ENCODE measurements around the gene TMEM61. TPM values are rescaled to one million over a fixed set of nuclear protein-coding genes. Genes with fewer than 3 reads are reported as not detected.

The TMEM61 gene
- total RNA-seq, 2 donors from 2014 or later, result 0.24 to 0.27 TPM

DNA sequence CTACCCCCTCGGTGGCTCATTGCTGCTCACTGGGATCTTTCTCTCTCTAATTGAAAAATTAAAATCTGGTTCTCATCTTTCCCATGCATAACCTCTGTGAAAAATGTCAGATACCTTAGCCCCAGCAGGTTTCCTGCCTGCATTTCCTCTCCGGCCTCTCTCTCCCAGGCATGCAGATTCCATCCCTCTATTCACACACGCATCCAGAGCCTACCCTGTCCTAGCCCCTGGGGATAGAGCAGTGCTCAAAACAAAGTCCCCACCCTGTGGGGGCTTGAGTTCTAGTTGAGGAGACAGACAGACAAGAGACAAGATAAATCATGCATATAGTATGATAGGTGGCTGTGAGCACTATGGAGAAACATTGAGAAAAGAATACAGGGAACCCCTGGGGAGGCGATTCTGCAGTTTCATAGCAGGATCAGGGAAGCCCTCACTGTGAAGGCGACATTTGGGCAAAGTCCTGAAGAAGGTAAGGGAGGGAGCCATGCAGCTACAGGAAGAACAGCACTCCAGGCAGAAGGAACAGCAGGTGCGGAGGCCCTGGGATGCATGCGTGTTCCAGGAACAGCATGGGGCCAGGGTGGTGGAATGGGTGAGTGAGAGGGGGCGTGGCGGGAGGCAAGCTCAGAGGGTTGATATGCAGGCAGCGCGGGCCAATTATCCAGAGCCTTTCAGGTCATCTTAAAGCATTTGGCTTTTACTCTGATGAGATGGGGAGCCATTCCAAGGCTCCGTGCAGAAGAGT, 14.8 kb downstream of the TMEM61 start:
- DNase-seq, result no peak
- ATAC-seq, result no peak
- intact Hi-C loops (cut with DNase I), result no loop called here

- intact Hi-C loops (cut with DNase I), result loop anchor here in 1 of 2 donors (2.0 kb wide), 1 partner anchor 41 kb away; no protein-coding TSS in a partner anchor
- ATAC-seq (no peak), DNase-seq (no peak)
Observed at GRCh38 chr1:54995835-54996234, 15.4 kb downstream of the TMEM61 start.

DNA sequence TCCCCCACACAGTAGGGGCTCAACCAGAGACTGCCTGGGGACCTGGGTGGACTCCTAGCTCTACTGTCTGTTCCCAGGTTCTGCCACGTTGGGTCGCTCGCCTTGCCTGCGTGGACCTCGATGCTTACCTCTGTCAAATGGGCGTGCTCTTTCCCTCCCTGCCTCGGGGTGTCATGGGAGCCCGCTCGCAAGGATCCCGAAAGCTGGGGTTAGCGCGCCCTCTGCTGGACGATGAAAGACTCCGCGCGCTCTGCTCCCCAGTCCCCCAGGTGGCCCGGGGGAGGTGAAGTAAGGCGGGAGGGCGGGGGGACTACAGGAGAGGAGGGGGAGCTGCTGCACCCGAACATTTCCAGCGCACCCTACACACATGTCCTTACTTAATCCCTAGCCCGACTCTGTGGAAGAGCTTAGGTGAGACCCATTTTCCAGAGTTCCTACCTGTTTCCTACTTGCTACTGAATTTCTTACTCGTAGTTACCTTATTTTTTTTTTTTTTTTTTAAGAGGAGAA, 16.0 kb downstream of the TMEM61 start:
- ATAC-seq (peak; percentile 81 to 85), DNase-seq (peak; percentile 78)
- intact Hi-C loops (cut with DNase I), result loop anchor here in 1 of 2 donors (2.0 kb wide), 1 partner anchor 42 kb away; no protein-coding TSS in a partner anchor

DNA sequence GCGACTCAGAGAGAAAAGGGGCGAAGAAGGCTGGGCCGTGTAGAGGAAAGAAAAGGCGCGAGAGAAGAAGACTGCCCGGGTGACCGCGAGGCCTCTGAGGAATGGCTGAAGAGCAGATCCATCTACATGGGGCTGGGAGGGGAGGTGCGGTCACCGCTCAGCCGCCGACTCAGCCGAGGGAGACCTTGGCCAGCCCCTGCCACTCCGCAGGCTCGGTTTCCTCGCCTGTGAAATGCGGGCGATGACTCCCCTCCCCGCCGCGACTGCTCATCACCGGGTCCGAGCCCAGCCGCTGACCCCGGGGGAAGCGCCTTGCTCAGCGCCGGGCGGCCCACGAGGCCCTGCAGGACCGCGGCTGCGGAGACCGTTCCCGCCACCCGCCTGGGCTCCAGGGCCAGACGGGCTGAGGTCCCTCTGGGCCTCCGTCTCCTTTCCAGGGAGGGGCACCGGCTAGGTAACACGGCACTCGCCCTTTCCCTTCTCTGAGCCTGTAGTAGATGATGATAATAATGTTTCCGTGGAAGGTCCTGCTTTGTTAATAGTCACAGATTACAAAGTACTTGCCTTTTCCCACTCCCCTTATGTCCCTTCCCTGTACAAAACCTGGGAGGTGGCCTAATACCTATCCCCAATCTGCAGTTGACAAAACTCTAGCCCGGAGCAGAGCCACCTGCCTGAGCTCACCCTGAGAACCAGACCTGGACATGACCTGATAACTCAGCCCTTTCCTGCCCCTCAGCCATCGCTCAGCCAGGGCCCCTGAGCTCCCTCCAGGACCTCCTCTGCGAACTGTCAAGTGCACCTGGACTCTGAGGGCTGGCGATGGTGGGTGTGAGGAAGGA, 16.7 kb downstream of the TMEM61 start:
- intact Hi-C loops (cut with DNase I), result loop anchor here in 1 of 2 donors (2.0 kb wide), 1 partner anchor 42 kb away; no protein-coding TSS in a partner anchor
- no peak for DNase-seq

DNA sequence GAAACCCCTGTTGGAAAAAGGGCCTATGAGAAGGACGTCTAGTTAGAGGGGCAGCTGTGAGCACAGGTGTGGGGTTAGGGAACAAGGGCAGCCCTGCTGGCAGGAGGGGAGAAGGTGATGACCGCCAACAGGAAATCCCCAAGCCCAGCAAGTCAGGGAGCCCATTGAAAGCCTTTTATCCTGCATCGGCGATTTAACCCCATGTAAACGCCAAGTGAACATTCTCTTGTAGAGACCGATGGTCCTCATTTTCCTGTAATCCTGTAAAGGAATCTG, 17.2 kb downstream of the TMEM61 start:
- ATAC-seq (no peak), DNase-seq (no peak)
- intact Hi-C loops (cut with DNase I), result loop anchor here in 1 of 2 donors (2.0 kb wide), 1 partner anchor 43 kb away; no protein-coding TSS in a partner anchor

More for the DNA sequence above, 16.7 kb downstream of the TMEM61 start:
- ATAC-seq, result peak in 1 of 2 donors; percentile 39

GRCh38 chr1:54998100-54998499, 17.7 kb downstream of the TMEM61 start:
- intact Hi-C loops (cut with DNase I), result no loop called here
- no peak for ATAC-seq

DNA sequence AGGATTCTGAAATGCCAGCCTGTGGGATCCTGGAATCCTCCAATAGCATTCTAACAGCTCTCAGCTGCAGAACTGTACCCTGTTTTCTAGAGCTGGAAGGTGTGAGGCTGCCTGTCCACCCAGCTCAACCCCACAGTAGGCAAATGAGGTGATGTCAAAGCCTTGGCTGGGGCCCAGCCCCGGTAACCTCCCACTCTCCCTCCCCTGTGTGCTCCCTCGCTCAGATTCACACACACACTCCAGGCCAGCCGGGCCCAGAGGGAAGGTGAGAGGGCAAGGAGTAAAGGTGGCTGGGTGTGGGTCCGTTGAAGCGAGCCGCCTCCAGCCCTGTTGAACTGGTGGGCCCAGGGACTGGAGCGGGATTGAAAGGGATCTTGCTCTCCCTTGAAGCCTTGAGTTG, 18.2 kb downstream of the TMEM61 start, which contains the start of gene BSND:
BSND (plus strand) TSS at position 257 of the 400 bp plus-strand sequence. CDS start 254 bp downstream, outside the sequence.
- DNase-seq (no peak), ATAC-seq (peak in 1 of 2 donors; percentile 67)
- intact Hi-C loops (cut with DNase I), result no loop called here

More at GRCh38 chr1:54998100-54998499, 17.7 kb downstream of the TMEM61 start:
- no peak for DNase-seq

- intact Hi-C loops (cut with DNase I), result no loop called here
- DNase-seq (no peak), ATAC-seq (no peak)
Observed at GRCh38 chr1:55000110-55001085, 20.0 kb downstream of the TMEM61 start.

DNA sequence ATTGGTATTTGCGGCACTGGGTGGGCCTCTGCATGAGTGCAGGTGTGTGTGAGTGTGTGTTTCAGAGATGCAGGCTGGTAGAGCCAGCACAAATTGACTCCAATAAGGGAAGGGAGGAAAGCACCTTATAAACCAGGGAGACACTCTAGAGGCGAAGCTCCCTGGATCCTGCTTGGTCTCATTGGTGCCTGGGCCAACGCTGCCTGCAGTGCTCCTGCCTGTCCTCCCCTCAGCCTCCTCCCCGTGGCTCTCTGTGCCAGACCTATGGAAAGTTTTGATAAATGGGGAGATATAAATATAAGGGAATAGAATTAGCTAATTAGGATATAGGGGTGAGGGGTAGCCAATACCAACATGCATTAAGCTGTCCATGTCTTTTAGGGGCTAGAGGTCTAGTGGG, 20.9 kb downstream of the TMEM61 start:
- intact Hi-C loops (cut with DNase I), result no loop called here
- no peak for ATAC-seq
- DNase-seq, result no peak

GRCh38 chr1:55002686-55003085, 22.3 kb downstream of the TMEM61 start:
- DNase-seq (no peak), ATAC-seq (no peak)
- intact Hi-C loops (cut with DNase I), result no loop called here

- ATAC-seq (no peak), DNase-seq (no peak)
- intact Hi-C loops (cut with DNase I), result no loop called here
Observed at GRCh38 chr1:55005351-55006140, 25.1 kb downstream of the TMEM61 start.

GRCh38 chr1:55006931-55007330, 26.5 kb downstream of the TMEM61 start:
- intact Hi-C loops (cut with DNase I), result no loop called here
- DNase-seq, result no peak
- no peak for ATAC-seq

- intact Hi-C loops (cut with DNase I), result no loop called here
- no peak for ATAC-seq
- no peak for DNase-seq
Observed at GRCh38 chr1:55007625-55008024, 27.2 kb downstream of the TMEM61 start.

- ATAC-seq (no peak), DNase-seq (no peak)
- intact Hi-C loops (cut with DNase I), result no loop called here
Observed at GRCh38 chr1:55010194-55010886, 29.9 kb downstream of the TMEM61 start.

DNA sequence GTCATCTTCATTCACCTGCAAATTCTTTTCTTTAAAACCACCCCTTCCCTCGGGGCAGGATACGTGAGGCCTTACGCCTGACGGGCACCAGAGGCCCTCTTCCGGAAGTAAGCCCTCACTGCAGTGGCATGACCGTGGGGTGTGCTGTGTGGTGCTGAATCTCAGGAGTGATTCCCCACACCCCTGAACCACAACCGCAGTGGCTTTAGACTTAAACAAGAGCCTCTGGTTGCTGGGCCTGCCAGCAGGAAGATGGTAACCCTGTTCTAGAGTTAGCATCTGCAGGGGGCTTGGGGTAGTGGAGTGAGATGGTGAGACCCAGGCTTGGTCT, 30.4 kb downstream of the TMEM61 start:
- no peak for ATAC-seq

DNA sequence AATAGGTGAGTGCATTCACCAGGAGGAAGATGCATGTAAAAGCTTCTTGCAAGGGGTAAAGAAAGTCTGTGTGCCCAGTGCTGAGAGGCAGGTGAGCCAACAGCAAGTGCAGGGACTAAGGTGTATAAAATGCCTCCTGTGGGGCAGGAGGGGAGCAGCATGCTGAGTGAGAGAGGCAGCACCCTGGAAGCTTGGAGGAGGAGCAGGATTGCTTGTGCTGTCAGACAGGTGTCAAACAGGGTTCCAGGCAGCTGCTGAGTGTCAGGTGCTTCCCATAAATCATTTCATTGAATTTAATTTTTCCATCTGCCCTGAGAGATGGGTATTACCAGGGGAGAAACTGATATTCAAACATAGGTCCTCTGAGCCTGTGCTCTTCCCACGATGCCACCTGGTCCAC, 32.2 kb downstream of the TMEM61 start:
- ATAC-seq (no peak), DNase-seq (no peak)
- intact Hi-C loops (cut with DNase I), result no loop called here

More for the DNA sequence above, 30.4 kb downstream of the TMEM61 start:
- intact Hi-C loops (cut with DNase I), result no loop called here
- DNase-seq, result no peak

- DNase-seq, result no peak
- intact Hi-C loops (cut with DNase I), result no loop called here
- no peak for ATAC-seq
Observed at GRCh38 chr1:55015123-55015522, 34.7 kb downstream of the TMEM61 start.

All from left cardiac atrium (tissue), 4 donors.